OCI-LY7 (cell line): ENCODE measurements around the gene DRAM2. TPM values are rescaled to one million over a fixed set of nuclear protein-coding genes. Genes with fewer than 3 reads are reported as not detected.
A peak's percentile ranks its signal among the peaks of the same experiment; 100 is the strongest.

Source experiments
- BruUV-seq: library from RNA; stranded (reverse); fragments of 400-500 nt; replicated peaks from 2 replicates; lab custom pipeline; 2021; lab: Mats Ljungman, UMichigan
- CTCF ChIA-PET: fragments of 300-600 bp; sonication (Branson Sonifier 250); formaldehyde crosslinking; loops from one replicate; lab custom pipeline; 2022; ENCODE audit warnings: antibody characterized with exemption; ENCODE audit not compliant: unreplicated experiment; lab: Charles Lee
- POLR2A ChIA-PET: fragments of 300-600 bp; sonication (Branson Sonifier 250); formaldehyde crosslinking; loops from one replicate; lab custom pipeline; 2022; ENCODE audit warnings: antibody characterized with exemption; lab: Charles Lee
- DNase-seq: peaks from one replicate; pipeline ENCODE4 v3.0.0-alpha.2; 2015; ENCODE audit warnings: low spot score
- H2AFZ ChIP-seq: fragments of 200-600 bp; sonication (generic), shearing (Covaris generic); 2 replicates; pipeline ENCODE4 v1.6.1; 2014; ENCODE audit warnings: mild to moderate bottlenecking, antibody characterized with exemption, low read length, moderate library complexity
- H3K27ac ChIP-seq: fragments of 200-600 bp; sonication (generic); 2 replicates; pipeline ENCODE4 v1.5.1; 2014; ENCODE audit warnings: mixed run types, low read depth, mild to moderate bottlenecking, moderate library complexity, low read length, inconsistent platforms; ENCODE audit not compliant: poor library complexity, severe bottlenecking
- H3K36me3 ChIP-seq: fragments of 200-600 bp; sonication (generic); 2 replicates; pipeline ENCODE4 v1.6.1; 2014; ENCODE audit warnings: mild to moderate bottlenecking, antibody characterized with exemption, low read length, moderate library complexity, mixed read lengths; ENCODE audit not compliant: insufficient read depth
- H3K4me1 ChIP-seq: fragments of 200-600 bp; sonication (generic); 2 replicates; pipeline ENCODE4 v1.5.1; 2014; ENCODE audit warnings: mild to moderate bottlenecking, low read length; ENCODE audit not compliant: insufficient read depth, poor library complexity, severe bottlenecking
- H3K4me2 ChIP-seq: fragments of 200-600 bp; sonication (generic); 2 replicates; pipeline ENCODE4 v1.6.1; 2014; ENCODE audit warnings: mild to moderate bottlenecking, low read length
- H3K4me3 ChIP-seq: fragments of 200-600 bp; sonication (generic); 2 replicates; pipeline ENCODE4 v1.5.1; 2014; ENCODE audit warnings: mild to moderate bottlenecking, low read depth, low read length; ENCODE audit not compliant: poor library complexity, severe bottlenecking
- H3K79me2 ChIP-seq: fragments of 200-600 bp; sonication (generic); 2 replicates; pipeline ENCODE4 v1.6.1; 2016; ENCODE audit warnings: low read depth, mild to moderate bottlenecking, low read length, moderate library complexity, mixed read lengths; ENCODE audit not compliant: insufficient read depth
- H3K9me2 ChIP-seq: fragments of 200-600 bp; sonication (generic); 2 replicates; pipeline ENCODE4 v1.6.1; 2016; ENCODE audit warnings: mild to moderate bottlenecking, low read length, mixed read lengths; ENCODE audit not compliant: insufficient read depth
- H3K9me3 ChIP-seq: fragments of 200-600 bp; sonication (generic); 2 replicates; pipeline ENCODE4 v1.6.1; 2014; ENCODE audit warnings: mild to moderate bottlenecking, mixed run types, low read length, mixed read lengths
- H4K20me1 ChIP-seq: fragments of 200-600 bp; sonication (generic); 2 replicates; pipeline ENCODE4 v1.6.1; 2014; ENCODE audit warnings: mild to moderate bottlenecking, antibody characterized with exemption, low read length, moderate library complexity, mixed read lengths; ENCODE audit not compliant: insufficient read depth
- EZH2phosphoT487 ChIP-seq: fragments of 200-600 bp; sonication (generic); IDR thresholded peaks from 2 replicates; pipeline ENCODE4 v1.6.1; 2018; ENCODE audit warnings: low read depth, borderline replicate concordance, mild to moderate bottlenecking, mixed run types, antibody characterized with exemption, low read length, moderate library complexity, mixed read lengths
- intact Hi-C: fragments of 100-400 bp; cut with micrococcal nuclease; formaldehyde crosslinking; loops from one replicate; pipeline ENCODE4 v1.10.0; 2022; ENCODE audit not compliant: unreplicated experiment
- total RNA-seq, 2 experiments: library from RNA; depleted of rRNA in 1 of 2; stranded (reverse); fragments of >200 nt in 1 of 2; shearing (Covaris generic) in 1 of 2; gene quantifications; 2 replicates each; pipeline ENCODE4 v1.2.3, GENCODE V29; 2014 to 2022
- TF ChIP-seq, protein P1 (sequence below): fragments of 200-600 bp; sonication (generic); conservative IDR thresholded peaks from 2 replicates; pipeline ENCODE4 v1.5.1; 2014; ENCODE audit warnings: mild to moderate bottlenecking, antibody characterized with exemption, low read length, moderate library complexity, mixed read lengths

Gene DRAM2
- total RNA-seq, 2 experiments from 2014 or later = 83.5 to 84.2 TPM

DNA sequence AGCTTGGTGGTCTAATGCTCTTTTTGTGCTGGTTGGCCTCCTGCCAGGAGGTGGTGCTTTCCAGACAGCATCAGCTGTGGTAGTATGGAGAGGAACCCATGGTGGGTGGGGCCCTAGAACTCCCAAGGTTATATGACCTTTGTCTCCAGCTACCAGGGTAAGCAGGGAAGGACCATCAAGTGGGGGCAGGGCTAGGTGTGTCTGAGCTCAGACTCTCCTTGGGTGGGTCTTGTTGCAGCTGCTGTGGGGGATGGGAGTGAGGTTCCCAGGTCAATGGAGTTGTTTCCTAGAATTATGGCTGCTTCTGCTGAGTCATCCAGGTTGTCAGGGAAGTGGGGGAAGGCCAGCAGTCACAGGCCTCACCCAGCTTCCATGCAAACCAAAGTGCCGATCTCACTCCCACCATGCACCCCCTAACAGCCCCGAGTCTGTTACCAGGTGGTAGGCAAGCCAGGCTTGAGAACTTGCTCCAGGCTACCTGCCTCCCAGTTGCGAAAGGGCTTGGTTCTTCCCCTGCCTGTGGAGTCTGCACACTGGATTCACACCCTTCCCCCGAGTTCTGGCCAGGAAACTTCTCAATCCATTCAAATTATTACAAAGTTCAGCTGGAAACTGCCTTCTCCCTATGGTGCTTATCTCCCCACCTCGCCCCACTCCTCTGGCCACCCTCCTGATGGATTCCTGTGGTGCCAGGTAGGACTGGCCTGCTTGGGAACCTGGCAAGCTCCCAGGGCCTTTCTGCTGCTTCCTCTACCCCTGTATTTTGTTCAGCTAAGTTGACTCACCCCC, 37.8 kb downstream of the DRAM2 start:
- Histone ChIP-seq H3K9me2 (no peaks in the 10 kb centered on the region), H3K4me1 (no peaks in the 10 kb centered on the region), H3K4me2 (no peak overlapping the region), H4K20me1 (no peaks in the 10 kb centered on the region), H3K79me2 (no peaks in the 10 kb centered on the region), H3K36me3 (peaks cover 10% of the 10 kb centered on the region; the same call in 1 of the 2 replicates), H3K27ac (no peak overlapping the region), H3K4me3 (no peak overlapping the region), H2AFZ (no peak overlapping the region), H3K9me3 (peaks cover 31% of the 10 kb centered on the region; the same call in 1 of the 2 replicates)
- intact Hi-C loops = no loop called here
- BruUV-seq = no TSS peak
- no peak for DNase-seq
- TF ChIP-seq, protein P1, sequence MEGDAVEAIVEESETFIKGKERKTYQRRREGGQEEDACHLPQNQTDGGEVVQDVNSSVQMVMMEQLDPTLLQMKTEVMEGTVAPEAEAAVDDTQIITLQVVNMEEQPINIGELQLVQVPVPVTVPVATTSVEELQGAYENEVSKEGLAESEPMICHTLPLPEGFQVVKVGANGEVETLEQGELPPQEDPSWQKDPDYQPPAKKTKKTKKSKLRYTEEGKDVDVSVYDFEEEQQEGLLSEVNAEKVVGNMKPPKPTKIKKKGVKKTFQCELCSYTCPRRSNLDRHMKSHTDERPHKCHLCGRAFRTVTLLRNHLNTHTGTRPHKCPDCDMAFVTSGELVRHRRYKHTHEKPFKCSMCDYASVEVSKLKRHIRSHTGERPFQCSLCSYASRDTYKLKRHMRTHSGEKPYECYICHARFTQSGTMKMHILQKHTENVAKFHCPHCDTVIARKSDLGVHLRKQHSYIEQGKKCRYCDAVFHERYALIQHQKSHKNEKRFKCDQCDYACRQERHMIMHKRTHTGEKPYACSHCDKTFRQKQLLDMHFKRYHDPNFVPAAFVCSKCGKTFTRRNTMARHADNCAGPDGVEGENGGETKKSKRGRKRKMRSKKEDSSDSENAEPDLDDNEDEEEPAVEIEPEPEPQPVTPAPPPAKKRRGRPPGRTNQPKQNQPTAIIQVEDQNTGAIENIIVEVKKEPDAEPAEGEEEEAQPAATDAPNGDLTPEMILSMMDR = no peak
- no peak for TF ChIP-seq EZH2phosphoT487
- ChIA-PET POLR2A (no interaction called here), CTCF (no interaction called here)

DNA sequence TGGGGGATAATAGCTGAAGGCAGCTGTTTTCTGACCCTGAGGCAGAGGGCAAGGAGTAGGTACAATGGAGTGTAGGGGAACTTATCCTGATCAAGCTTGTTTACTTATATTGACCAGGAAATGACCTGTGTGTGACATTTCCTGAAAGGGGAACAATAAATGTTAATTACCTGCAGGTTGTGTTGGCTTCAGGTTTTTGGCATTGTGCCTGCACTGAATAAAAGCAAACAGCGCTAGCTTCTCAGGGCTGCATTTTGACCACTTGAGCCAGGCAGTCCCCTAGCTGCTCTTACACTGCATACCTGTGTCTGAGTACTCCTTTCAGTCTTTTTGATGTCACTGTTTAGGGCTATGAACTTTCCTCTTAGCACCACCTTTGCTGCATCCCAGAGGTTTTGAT, 40.6 kb downstream of the DRAM2 start:
- no peak overlapping the region for H3K4me3 ChIP-seq

More for the DNA sequence above, 40.6 kb downstream of the DRAM2 start:
- ChIA-PET CTCF (no interaction called here), POLR2A (interaction anchor here (0.9 kb wide), 1 partner anchor 40 kb away, joined by 3 read pairs; the partner anchor contains the start of genes CEPT1 and DRAM2)
- peak; percentile 63 for DNase-seq
- peaks cover 10% of the 10 kb centered on the region; the same call in 1 of the 2 replicates for H3K36me3 ChIP-seq
- H3K79me2 ChIP-seq = no peaks in the 10 kb centered on the region
- H3K4me1 ChIP-seq = no peaks in the 10 kb centered on the region
- intact Hi-C loops = no loop called here
- TF ChIP-seq EZH2phosphoT487 = no peak
- TF ChIP-seq, protein P1 = no peak
- no peaks in the 10 kb centered on the region for H4K20me1 ChIP-seq
- H3K9me3 ChIP-seq = peaks cover 31% of the 10 kb centered on the region; the same call in 1 of the 2 replicates
- H3K9me2 ChIP-seq = no peaks in the 10 kb centered on the region
- H2AFZ ChIP-seq = no peak overlapping the region
- no peak overlapping the region for H3K4me2 ChIP-seq
- no peak overlapping the region for H3K27ac ChIP-seq
- BruUV-seq = no TSS peak
